ENCODE results near the gene NLRC3.

DNA sequence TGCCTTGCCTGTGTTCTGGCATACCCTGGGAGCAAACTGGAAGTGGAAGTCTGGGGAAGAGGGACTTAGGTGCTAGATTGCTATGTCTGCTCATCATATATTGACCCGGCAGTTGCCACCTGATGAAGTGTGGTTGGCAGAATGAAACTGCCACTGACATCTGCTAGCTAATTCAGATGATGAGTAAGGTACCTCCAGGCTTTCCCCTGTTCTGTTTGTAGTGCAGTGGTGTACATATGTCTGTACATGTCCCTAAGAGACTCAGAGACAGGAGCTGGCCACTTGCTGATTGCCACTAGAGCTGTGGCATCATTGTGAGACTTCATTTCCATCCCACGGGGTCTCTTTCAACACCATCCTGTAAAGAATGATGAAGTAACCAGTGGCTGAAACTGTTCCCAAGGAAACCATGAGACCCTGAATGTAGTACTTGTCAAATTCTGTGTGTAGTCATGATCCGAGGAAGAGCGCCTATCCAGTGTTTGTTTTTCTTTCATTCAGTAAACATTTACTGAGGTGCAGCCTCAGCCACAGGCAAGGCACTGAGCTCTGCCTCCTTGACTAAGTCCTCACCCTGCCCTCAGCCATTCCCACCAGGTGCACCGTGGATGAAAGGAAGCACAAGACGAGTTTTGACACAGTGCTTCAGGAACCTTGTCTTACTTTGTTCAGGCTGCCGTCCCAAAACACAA is 63.2 kb downstream of the NLRC3 start:
- TF ChIP-seq, protein P1, sequence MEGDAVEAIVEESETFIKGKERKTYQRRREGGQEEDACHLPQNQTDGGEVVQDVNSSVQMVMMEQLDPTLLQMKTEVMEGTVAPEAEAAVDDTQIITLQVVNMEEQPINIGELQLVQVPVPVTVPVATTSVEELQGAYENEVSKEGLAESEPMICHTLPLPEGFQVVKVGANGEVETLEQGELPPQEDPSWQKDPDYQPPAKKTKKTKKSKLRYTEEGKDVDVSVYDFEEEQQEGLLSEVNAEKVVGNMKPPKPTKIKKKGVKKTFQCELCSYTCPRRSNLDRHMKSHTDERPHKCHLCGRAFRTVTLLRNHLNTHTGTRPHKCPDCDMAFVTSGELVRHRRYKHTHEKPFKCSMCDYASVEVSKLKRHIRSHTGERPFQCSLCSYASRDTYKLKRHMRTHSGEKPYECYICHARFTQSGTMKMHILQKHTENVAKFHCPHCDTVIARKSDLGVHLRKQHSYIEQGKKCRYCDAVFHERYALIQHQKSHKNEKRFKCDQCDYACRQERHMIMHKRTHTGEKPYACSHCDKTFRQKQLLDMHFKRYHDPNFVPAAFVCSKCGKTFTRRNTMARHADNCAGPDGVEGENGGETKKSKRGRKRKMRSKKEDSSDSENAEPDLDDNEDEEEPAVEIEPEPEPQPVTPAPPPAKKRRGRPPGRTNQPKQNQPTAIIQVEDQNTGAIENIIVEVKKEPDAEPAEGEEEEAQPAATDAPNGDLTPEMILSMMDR (conservative IDR thresholded peaks at IDR 0.05; ENCODE audit: low read depth, low read length) = no peak
- TF ChIP-seq EZH2 (IDR thresholded peaks at IDR 0.05; ENCODE audit: low read length, unreplicated experiment) = no peak

Data from PC-3 (cell line).